Spleen (tissue), 7 donors: ENCODE data around the gene SYCE3.

Experiments used
- POLR2A ChIP-seq, 3 donors: fragments of 450-650 bp; IDR thresholded peaks; one replicate each; pipeline ENCODE4 v1.5.1; 2017; ENCODE audit warnings: antibody characterized with exemption in 3 of 3, mild to moderate bottlenecking in 1 of 3
- POLR2AphosphoS5 ChIP-seq, 3 donors: sonication (generic); formaldehyde crosslinking; IDR thresholded peaks; one replicate each; pipeline ENCODE4 v1.5.1; 2017; ENCODE audit warnings: antibody characterized with exemption in 3 of 3
- TF ChIP-seq, protein P1 (sequence below), 11 experiments: fragments of 200-600 bp in 7 of 11; fragments of 450-650 bp in 4 of 11; sonication (generic) in 4 of 11; IDR thresholded peaks in 8 of 11; conservative IDR thresholded peaks in 3 of 11; 1 replicate in 7 of 11; 2 replicates in 4 of 11; pipeline versions ENCODE4 v1.4.0 to v1.8.0; 2016 to 2021; ENCODE audit warnings: antibody characterized with exemption in 11 of 11, inconsistent platforms in 4 of 11, mild to moderate bottlenecking in 1 of 11
- donor health status: DM: no; HTN: no; CAD: no; lungs with moderate emphysema.
- donor health status: DM: no; HTN: no; CAD: no.
- donor health status: DM: no; HTN: no; CAD: no.

GRCh38 chr22:50585238-50585637 is 22.5 kb upstream of the SYCE3 start:
- TF ChIP-seq, protein P1, sequence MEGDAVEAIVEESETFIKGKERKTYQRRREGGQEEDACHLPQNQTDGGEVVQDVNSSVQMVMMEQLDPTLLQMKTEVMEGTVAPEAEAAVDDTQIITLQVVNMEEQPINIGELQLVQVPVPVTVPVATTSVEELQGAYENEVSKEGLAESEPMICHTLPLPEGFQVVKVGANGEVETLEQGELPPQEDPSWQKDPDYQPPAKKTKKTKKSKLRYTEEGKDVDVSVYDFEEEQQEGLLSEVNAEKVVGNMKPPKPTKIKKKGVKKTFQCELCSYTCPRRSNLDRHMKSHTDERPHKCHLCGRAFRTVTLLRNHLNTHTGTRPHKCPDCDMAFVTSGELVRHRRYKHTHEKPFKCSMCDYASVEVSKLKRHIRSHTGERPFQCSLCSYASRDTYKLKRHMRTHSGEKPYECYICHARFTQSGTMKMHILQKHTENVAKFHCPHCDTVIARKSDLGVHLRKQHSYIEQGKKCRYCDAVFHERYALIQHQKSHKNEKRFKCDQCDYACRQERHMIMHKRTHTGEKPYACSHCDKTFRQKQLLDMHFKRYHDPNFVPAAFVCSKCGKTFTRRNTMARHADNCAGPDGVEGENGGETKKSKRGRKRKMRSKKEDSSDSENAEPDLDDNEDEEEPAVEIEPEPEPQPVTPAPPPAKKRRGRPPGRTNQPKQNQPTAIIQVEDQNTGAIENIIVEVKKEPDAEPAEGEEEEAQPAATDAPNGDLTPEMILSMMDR (IDR thresholded peaks at IDR 0.05 in 8 of 11, conservative IDR thresholded peaks at IDR 0.05 in 3 of 11) = no peak
- TF ChIP-seq POLR2A (IDR thresholded peaks at IDR 0.05) (no peak), POLR2AphosphoS5 (IDR thresholded peaks at IDR 0.05) (no peak)
